Uterus (tissue), 4 donors: ENCODE data around the gene FBXW8. TPM values are rescaled to one million over a fixed set of nuclear protein-coding genes. Genes with fewer than 3 reads are reported as not detected.

ENCODE experiments used
- DNase-seq, 2 donors: peaks; one replicate each; pipeline ENCODE4 v3.0.0-alpha.2; 2019 to 2020
- H3K27ac ChIP-seq, 2 donors: fragments of 200-600 bp; sonication (generic); 1 replicate in 1 of 2; 2 replicates in 1 of 2; pipeline ENCODE4 v1.5.1; 2016 to 2018
- H3K27me3 ChIP-seq, 2 donors: fragments of 200-600 bp; sonication (generic); one replicate each; pipeline ENCODE4 v1.5.1; 2018 to 2019; ENCODE audit warnings: control low read depth in 1 of 2
- H3K36me3 ChIP-seq, 2 donors: fragments of 200-600 bp; sonication (generic); one replicate each; pipeline ENCODE4 v1.5.1; 2019; ENCODE audit warnings: control low read depth in 1 of 2
- H3K4me1 ChIP-seq, 2 donors: fragments of 200-600 bp; sonication (generic); one replicate each; pipeline ENCODE4 v1.5.1; 2018 to 2019; ENCODE audit warnings: control low read depth in 1 of 2
- H3K4me3 ChIP-seq, 2 donors: fragments of 200-600 bp; sonication (generic); 1 replicate in 1 of 2; 2 replicates in 1 of 2; pipeline ENCODE4 v1.5.1; 2018 to 2019; ENCODE audit warnings: mild to moderate bottlenecking in 1 of 2
- H3K9me3 ChIP-seq, 2 donors: fragments of 200-600 bp; sonication (generic); one replicate each; pipeline ENCODE4 v1.5.1; 2019; ENCODE audit warnings: control low read depth in 1 of 2
- POLR2A ChIP-seq, 2 donors: fragments of 450-650 bp; IDR thresholded peaks; one replicate each; pipeline ENCODE4 v1.6.1; 2016; ENCODE audit warnings: antibody characterized with exemption in 2 of 2, mild to moderate bottlenecking in 1 of 2, moderate library complexity in 1 of 2
- intact Hi-C: fragments of 100-400 bp; cut with DNase I; formaldehyde crosslinking; loops from one replicate; pipeline ENCODE4 v1.15.1; 2023; ENCODE audit warnings: low total_unique reads
- total RNA-seq, 4 donors: library from RNA; depleted of rRNA in 3 of 4; stranded (reverse); fragments of >200 nt in 3 of 4; gene quantifications; one replicate each; pipeline versions ENCODE4 v1.1.0 to v1.2.4, GENCODE V29; 2014 to 2023
- TF ChIP-seq, protein P1 (sequence below), 4 experiments: fragments of 200-600 bp in 2 of 4; fragments of 450-650 bp in 2 of 4; sonication (generic) in 2 of 4; IDR thresholded peaks; one replicate each; pipeline ENCODE4 v1.5.1; 2016 to 2019; ENCODE audit warnings: antibody characterized with exemption in 4 of 4, mild to moderate bottlenecking in 2 of 4, moderate library complexity in 1 of 4
- donor health status: DM: yes; HTN: yes; CAD: no.

Gene FBXW8
- total RNA-seq, 4 donors from 2014 or later = 5.9 to 28.0 (median 15.3) TPM

DNA sequence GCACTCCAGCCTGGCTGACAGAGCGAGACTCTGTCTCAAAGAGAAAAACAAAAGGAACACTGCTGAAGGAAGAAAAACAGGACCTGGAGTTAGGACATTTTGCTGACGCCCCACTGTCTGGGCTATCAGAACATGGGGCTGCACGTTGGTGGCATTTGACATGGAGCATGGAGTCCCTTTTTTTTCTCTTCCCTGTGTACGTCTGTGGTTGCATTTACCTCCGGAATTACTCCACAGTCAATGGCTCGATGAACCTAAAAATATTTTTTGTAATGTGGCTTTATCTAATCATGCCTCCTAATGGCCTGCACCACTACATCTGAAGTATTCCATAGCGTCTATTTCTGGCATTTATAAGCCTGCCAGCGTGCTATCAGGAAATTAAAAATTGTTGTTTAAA is 157.7 kb downstream of the FBXW8 start:
- H3K27ac ChIP-seq = no peak overlapping the region
- no peaks in the 10 kb centered on the region for H3K4me1 ChIP-seq
- H3K4me3 ChIP-seq = no peak overlapping the region
- no peaks in the 10 kb centered on the region for H3K36me3 ChIP-seq
- H3K9me3 ChIP-seq = no peaks in the 10 kb centered on the region
- TF ChIP-seq, protein P1, sequence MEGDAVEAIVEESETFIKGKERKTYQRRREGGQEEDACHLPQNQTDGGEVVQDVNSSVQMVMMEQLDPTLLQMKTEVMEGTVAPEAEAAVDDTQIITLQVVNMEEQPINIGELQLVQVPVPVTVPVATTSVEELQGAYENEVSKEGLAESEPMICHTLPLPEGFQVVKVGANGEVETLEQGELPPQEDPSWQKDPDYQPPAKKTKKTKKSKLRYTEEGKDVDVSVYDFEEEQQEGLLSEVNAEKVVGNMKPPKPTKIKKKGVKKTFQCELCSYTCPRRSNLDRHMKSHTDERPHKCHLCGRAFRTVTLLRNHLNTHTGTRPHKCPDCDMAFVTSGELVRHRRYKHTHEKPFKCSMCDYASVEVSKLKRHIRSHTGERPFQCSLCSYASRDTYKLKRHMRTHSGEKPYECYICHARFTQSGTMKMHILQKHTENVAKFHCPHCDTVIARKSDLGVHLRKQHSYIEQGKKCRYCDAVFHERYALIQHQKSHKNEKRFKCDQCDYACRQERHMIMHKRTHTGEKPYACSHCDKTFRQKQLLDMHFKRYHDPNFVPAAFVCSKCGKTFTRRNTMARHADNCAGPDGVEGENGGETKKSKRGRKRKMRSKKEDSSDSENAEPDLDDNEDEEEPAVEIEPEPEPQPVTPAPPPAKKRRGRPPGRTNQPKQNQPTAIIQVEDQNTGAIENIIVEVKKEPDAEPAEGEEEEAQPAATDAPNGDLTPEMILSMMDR (IDR thresholded peaks at IDR 0.05) = no peak
- no peak for TF ChIP-seq POLR2A (IDR thresholded peaks at IDR 0.05)
- no peaks in the 10 kb centered on the region for H3K27me3 ChIP-seq
- intact Hi-C loops = no loop called here
- no peak for DNase-seq

DNA sequence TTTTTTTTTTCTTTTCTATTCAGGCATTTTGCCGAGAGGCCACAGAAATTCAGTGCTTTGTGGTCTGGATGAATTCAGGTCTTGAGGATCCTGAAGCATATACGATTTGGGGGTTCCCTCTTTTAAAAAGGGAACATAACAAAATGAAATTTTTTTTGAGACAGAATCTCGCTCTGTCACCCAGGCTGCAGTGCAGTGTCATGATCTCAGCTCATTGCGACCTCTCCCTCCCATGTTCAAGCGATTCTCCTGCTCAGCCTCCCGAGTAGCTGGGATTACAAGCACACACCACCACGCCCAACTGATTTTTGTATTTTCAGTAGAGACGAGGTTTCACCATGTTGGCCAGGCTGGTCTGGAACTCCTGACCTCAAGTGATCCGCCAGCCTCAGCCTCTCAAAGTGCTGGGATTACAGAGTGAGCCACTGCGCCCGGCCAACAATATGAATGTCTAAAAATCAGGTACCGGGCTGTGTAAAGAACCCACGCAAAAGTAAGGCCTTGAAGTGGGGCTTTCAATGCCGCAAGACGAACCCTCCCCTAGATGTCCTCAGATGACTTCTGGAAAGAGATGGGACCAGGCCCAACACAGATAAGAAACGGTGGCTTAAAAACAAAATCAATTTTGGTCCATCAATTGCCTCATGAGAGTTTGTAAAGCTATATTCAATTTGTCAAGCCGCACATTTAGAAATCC is 158.5 kb downstream of the FBXW8 start:
- no peak overlapping the region for H3K4me3 ChIP-seq
- intact Hi-C loops = no loop called here
- no peak overlapping the region for H3K27ac ChIP-seq
- DNase-seq = no peak
- TF ChIP-seq, protein P1 (IDR thresholded peaks at IDR 0.05) = no peak
- no peak for TF ChIP-seq POLR2A (IDR thresholded peaks at IDR 0.05)
- no peaks in the 10 kb centered on the region for H3K9me3 ChIP-seq
- no peaks in the 10 kb centered on the region for H3K27me3 ChIP-seq
- H3K4me1 ChIP-seq = no peaks in the 10 kb centered on the region
- H3K36me3 ChIP-seq = no peaks in the 10 kb centered on the region

DNA sequence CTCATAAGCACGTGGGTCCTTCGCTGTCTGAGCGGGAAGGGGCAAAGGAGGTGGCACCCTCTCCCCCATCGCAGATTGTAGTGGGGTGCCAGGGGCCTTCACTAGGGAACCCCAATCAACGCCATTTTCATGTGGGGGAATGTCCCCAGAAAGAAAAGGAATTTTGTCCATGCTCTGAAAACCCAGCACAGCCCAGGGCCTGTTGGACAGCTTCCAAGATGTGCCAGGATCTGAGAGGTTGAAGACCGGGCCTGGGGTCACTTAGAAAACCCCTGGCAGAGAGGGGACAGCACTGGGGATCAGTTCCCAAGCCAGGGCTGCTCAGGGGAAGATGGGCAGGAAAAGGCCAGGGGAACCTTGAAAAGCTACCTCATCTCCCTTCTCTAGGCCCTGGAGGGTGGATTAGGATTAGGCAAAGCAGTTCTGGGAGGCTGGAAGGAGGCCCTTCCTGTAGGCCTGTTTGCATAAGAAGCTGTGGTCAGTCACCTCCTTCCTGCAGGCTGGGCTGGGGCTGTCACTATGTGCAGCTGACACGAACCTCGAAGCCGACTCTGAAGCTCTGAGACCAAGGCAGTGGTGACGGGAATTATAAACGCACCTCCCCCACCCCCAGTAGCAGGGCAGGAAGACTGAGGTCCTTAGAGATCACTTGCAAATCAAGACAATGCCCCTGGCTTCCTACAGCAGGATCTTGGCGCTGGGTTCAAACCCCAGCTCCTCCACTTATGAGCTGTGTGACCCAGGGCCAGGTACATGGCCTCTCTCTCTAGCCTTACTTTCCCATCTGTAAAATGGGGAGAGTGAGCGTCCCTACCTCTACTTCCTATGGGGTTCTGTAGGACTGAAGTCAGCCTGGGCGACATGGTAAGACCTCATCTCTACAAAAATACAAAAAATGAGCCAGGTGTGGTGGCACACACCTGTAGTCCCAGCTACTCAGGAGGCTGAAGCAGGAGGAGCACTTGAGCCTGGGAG is 159.5 kb downstream of the FBXW8 start:
- Histone ChIP-seq H3K4me1 (no peaks in the 10 kb centered on the region), H3K27me3 (no peaks in the 10 kb centered on the region), H3K9me3 (no peaks in the 10 kb centered on the region), H3K36me3 (no peaks in the 10 kb centered on the region), H3K4me3 (no peak overlapping the region), H3K27ac (no peak overlapping the region)
- intact Hi-C loops = no loop called here
- TF ChIP-seq, protein P1 (IDR thresholded peaks at IDR 0.05) = no peak
- no peak for TF ChIP-seq POLR2A (IDR thresholded peaks at IDR 0.05)
- DNase-seq = no peak

DNA sequence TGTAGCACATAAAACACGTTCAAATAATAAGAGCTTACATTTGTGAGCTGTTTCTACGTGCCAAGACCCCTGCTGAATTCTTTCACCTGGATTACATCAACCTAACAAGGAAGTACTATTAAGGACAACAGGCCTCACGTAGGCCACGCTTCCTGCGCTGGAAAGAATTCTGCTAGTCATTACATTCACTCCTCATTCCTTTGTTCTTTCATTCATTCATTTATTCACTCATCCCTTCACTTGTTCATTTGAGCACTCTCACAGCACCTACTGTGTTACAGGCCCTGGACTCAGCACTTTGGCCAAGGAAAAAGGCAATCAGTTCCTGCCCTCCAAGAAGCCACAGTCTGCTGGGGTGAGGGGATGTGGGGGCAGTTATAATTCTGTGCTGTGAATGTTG is 160.3 kb downstream of the FBXW8 start:
- Histone ChIP-seq H3K36me3 (no peaks in the 10 kb centered on the region), H3K27ac (no peak overlapping the region), H3K4me3 (no peak overlapping the region), H3K9me3 (no peaks in the 10 kb centered on the region), H3K27me3 (no peaks in the 10 kb centered on the region), H3K4me1 (no peaks in the 10 kb centered on the region)
- TF ChIP-seq, protein P1 (IDR thresholded peaks at IDR 0.05) = no peak
- no peak for TF ChIP-seq POLR2A (IDR thresholded peaks at IDR 0.05)
- intact Hi-C loops = no loop called here
- DNase-seq = no peak

DNA sequence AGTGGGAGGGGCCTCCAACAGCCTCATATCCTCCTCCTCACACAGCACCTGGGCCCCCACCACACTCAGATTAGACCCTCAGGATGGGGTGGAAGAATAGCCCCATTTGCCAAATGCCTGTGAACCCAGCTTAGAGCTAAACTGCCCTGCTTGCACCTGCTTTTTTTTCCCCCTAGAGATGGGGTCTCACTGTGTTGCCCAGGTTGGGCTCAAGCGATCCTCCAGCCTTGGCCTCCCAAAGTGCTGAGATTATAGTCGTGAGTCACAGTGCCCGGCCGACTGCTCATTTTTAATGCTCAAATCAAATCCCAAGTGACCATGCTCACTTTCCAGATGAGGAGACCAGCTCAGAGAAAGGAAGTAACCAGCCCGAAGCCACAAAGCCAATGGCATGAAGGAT is 161.4 kb downstream of the FBXW8 start:
- Histone ChIP-seq H3K27ac (no peak overlapping the region), H3K36me3 (no peaks in the 10 kb centered on the region), H3K4me3 (no peak overlapping the region), H3K27me3 (no peaks in the 10 kb centered on the region), H3K4me1 (no peaks in the 10 kb centered on the region), H3K9me3 (no peaks in the 10 kb centered on the region)
- intact Hi-C loops = no loop called here
- TF ChIP-seq, protein P1 (IDR thresholded peaks at IDR 0.05) = no peak
- no peak for TF ChIP-seq POLR2A (IDR thresholded peaks at IDR 0.05)
- DNase-seq = no peak
